ENCODE measurements around the gene ATP1B1.

The ATP1B1 gene

DNA sequence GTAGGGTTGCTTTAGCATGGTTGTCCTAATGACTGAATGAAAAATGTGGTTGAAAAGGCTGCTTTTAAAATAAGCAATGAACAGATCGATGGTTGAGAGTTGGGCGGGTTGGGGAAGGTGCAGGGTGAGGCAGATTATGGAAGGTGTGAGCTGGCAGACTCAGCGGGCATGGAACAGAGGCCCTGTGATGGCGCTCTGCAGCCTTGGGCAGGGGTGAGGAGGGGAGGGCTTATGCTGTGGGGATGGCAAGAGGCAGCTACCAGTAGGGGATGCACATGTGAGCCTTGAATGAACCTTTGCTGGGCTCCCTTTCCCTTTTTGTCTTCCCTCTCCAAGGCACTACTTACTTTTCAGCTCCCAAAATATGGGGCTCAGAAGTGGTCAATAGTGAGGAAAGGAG is 30.9 kb downstream of the ATP1B1 start:
- TF ChIP-seq SIN3A (IDR thresholded peaks at IDR 0.05; ENCODE audit: borderline replicate concordance, insufficient read depth, low read length) (no peak), POLR2AphosphoS5 (IDR thresholded peaks at IDR 0.05; ENCODE audit: low read depth, low read length) (no peak), REST (IDR thresholded peaks at IDR 0.05; ENCODE audit: insufficient read depth in 1 of 2, low read depth in 2 of 2, low read length in 2 of 2) (no peak)

DNA sequence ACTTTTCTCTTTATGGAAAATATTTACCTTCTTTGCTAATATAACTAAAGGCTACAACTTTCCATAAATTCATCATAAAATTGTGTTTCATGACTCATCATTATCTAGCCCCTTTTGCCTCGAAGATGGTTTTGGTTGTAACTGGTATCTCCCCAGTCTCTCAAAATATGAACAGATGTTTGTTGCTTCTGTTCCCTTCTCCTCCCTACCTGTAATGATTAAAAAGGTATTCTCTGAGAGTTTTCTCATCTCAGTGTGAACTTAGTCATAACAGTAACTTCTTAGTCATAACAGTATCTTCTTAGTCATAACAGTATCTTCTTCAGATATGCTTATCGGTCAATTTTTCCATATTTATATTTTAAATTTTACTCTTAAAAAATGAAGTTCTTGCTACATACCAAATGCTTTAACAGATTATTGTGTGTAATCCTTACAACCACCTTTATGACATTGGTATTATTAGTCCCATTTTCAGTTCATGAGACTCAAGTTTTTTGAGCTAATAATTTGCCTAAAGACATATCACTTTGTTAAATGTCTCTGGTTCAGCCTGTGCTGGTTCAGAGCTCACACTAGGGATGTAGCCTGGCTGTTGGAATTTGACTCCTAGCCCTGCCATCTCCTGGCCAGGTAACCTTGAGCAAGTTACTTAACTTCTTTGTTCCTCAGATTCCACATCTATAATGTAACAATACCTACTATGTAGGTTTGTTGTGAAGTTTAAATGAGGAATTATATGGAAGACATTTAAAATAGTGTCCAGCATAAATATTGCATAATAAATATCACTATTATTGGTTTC is 32.6 kb downstream of the ATP1B1 start:
- no peak for TF ChIP-seq TAF1 (IDR thresholded peaks at IDR 0.05; ENCODE audit: borderline replicate concordance, insufficient read depth, low read length)
- TF ChIP-seq REST (IDR thresholded peaks at IDR 0.05; ENCODE audit: insufficient read depth in 1 of 2, low read depth in 2 of 2, low read length in 2 of 2), result no peak
- no peak for TF ChIP-seq SIN3A (IDR thresholded peaks at IDR 0.05; ENCODE audit: borderline replicate concordance, insufficient read depth, low read length)
- no peak for TF ChIP-seq POLR2AphosphoS5 (IDR thresholded peaks at IDR 0.05; ENCODE audit: low read depth, low read length)
- no peak for TF ChIP-seq FOXP2 (optimal IDR thresholded peaks at IDR 0.05; ENCODE audit: borderline replicate concordance, extremely low read depth, extremely low read length, insufficient read depth)

- TF ChIP-seq FOXP2 (optimal IDR thresholded peaks at IDR 0.05; ENCODE audit: borderline replicate concordance, extremely low read depth, extremely low read length, insufficient read depth), result no peak
- no peak for TF ChIP-seq SIN3A (IDR thresholded peaks at IDR 0.05; ENCODE audit: borderline replicate concordance, insufficient read depth, low read length)
- TF ChIP-seq REST (IDR thresholded peaks at IDR 0.05; ENCODE audit: insufficient read depth in 1 of 2, low read depth in 2 of 2, low read length in 2 of 2), result no peak
- TF ChIP-seq TAF1 (IDR thresholded peaks at IDR 0.05; ENCODE audit: borderline replicate concordance, insufficient read depth, low read length), result no peak
- TF ChIP-seq POLR2AphosphoS5 (IDR thresholded peaks at IDR 0.05; ENCODE audit: low read depth, low read length), result no peak
These were observed 34.9 kb downstream of the ATP1B1 start for GRCh38 chr1:169141356-169141755.

DNA sequence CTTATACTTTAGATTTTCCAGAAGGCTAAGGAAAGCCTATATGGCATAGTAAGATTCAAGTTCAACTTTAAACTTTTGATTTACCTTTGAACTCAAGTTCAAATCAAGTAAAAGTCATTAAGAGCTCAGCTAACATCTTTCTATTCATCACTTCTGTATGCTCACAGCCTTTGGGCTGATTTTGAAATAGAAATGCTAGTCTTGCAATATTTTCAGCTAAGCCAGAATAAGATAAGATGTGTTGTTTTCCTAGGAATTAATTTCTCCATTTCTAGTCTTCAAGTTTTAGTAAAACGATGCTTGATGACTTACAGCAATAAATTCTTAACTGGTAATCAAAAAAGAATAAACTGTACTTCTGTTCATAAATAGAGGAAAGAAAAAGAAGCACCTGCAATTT is 35.6 kb downstream of the ATP1B1 start:
- TF ChIP-seq REST (IDR thresholded peaks at IDR 0.05; ENCODE audit: insufficient read depth in 1 of 2, low read depth in 2 of 2, low read length in 2 of 2) (no peak), TAF1 (IDR thresholded peaks at IDR 0.05; ENCODE audit: borderline replicate concordance, insufficient read depth, low read length) (no peak), FOXP2 (optimal IDR thresholded peaks at IDR 0.05; ENCODE audit: borderline replicate concordance, extremely low read depth, extremely low read length, insufficient read depth) (no peak), SIN3A (IDR thresholded peaks at IDR 0.05; ENCODE audit: borderline replicate concordance, insufficient read depth, low read length) (no peak), POLR2AphosphoS5 (IDR thresholded peaks at IDR 0.05; ENCODE audit: low read depth, low read length) (no peak)

Data from PFSK-1 (cell line).